ENCODE measurements around the gene SCAMP1.

DNA sequence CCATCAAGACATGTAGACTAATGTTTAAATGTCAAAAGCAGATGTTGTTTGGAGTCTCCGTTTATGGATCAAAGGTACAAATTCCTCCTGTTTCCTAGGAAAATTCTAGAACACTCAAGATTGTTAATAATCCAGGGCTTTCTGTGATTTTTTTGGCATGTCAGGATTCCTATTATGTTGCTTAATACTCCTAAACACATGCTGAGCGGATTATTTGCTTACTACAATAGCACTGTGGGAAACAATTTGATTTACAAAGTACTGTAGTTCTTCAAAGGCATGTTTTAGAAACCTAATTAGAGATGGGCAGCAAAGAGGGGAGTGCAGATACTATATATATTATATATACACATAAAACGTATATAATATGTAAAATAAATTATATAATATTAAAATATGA lies 19.0 kb upstream of the SCAMP1 start:
- TF ChIP-seq POLR2AphosphoS5 (IDR thresholded peaks at IDR 0.05; ENCODE audit: low read depth) (no peak), SPI1 (IDR thresholded peaks at IDR 0.05; ENCODE audit: borderline replicate concordance, low read depth) (no peak)
- TF ChIP-seq, protein P1, sequence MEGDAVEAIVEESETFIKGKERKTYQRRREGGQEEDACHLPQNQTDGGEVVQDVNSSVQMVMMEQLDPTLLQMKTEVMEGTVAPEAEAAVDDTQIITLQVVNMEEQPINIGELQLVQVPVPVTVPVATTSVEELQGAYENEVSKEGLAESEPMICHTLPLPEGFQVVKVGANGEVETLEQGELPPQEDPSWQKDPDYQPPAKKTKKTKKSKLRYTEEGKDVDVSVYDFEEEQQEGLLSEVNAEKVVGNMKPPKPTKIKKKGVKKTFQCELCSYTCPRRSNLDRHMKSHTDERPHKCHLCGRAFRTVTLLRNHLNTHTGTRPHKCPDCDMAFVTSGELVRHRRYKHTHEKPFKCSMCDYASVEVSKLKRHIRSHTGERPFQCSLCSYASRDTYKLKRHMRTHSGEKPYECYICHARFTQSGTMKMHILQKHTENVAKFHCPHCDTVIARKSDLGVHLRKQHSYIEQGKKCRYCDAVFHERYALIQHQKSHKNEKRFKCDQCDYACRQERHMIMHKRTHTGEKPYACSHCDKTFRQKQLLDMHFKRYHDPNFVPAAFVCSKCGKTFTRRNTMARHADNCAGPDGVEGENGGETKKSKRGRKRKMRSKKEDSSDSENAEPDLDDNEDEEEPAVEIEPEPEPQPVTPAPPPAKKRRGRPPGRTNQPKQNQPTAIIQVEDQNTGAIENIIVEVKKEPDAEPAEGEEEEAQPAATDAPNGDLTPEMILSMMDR (IDR thresholded peaks at IDR 0.05; ENCODE audit: insufficient read depth, low read length), result no peak
- TF ChIP-seq, protein P2, sequence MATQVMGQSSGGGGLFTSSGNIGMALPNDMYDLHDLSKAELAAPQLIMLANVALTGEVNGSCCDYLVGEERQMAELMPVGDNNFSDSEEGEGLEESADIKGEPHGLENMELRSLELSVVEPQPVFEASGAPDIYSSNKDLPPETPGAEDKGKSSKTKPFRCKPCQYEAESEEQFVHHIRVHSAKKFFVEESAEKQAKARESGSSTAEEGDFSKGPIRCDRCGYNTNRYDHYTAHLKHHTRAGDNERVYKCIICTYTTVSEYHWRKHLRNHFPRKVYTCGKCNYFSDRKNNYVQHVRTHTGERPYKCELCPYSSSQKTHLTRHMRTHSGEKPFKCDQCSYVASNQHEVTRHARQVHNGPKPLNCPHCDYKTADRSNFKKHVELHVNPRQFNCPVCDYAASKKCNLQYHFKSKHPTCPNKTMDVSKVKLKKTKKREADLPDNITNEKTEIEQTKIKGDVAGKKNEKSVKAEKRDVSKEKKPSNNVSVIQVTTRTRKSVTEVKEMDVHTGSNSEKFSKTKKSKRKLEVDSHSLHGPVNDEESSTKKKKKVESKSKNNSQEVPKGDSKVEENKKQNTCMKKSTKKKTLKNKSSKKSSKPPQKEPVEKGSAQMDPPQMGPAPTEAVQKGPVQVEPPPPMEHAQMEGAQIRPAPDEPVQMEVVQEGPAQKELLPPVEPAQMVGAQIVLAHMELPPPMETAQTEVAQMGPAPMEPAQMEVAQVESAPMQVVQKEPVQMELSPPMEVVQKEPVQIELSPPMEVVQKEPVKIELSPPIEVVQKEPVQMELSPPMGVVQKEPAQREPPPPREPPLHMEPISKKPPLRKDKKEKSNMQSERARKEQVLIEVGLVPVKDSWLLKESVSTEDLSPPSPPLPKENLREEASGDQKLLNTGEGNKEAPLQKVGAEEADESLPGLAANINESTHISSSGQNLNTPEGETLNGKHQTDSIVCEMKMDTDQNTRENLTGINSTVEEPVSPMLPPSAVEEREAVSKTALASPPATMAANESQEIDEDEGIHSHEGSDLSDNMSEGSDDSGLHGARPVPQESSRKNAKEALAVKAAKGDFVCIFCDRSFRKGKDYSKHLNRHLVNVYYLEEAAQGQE (IDR thresholded peaks at IDR 0.05; ENCODE audit: insufficient replicate concordance, low read depth), result no peak
